ENCODE measurements around the gene LXN.
"Not testable (repeated sequence)": the region's sequence is repeated elsewhere in the genome, so short reads cannot be mapped to it uniquely, and the experiment has no call there.

LXN gene

GRCh38 chr3:158672215-158673176, at the start of gene LXN:
Gene LXN (minus strand): TSS chr3:158672648. CDS start chr3:158672478, 170 bp downstream.
- DNase-seq, result peak; percentile 56

DNA sequence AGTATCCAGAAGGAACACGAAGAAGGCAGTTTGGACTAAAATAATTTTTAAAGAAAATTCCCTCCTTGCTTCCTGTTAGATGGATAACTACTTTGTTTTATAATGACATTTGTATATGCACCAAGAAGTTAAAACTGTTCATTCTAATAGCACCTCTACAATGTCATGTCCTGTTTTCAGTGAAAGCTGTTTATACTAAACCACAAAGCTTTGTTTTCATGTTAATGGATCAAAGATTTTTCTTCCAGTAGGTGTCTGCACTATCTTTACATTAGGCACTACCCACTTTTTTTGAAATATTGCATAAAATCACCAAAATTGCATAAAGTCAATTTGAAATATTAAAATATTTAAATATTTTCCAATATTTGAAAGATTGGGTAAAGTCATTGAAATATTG, 49.7 kb upstream of the LXN start:
- no peak for DNase-seq

GRCh38 chr3:158718490-158719170, 46.2 kb upstream of the LXN start:
- DNase-seq, result no peak

DNA sequence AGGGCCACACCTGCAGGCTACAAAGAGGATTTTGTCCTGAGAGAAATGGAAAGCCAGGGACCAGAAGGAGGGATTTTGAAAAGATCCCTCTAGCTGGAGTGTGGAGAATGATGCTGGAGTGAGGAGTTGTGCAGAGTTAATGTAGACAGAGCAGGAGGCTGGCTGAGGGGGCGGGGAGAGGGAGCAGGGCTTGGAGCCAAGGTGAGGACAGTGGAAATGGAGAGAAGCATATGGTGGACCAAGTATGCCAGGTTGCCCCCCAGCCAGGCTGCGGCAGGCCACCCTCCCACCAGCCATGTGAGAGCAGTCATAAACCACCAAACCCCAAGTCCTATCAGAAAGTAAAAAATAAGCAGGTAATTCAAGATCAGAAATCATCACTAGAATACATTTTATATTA, 45.1 kb upstream of the LXN start:
- DNase-seq, result no peak

- no peak for DNase-seq
These were observed 40.6 kb upstream of the LXN start for GRCh38 chr3:158713094-158713499.

- DNase-seq, result no peak
These were observed 40.0 kb upstream of the LXN start for GRCh38 chr3:158712443-158712842.

DNA sequence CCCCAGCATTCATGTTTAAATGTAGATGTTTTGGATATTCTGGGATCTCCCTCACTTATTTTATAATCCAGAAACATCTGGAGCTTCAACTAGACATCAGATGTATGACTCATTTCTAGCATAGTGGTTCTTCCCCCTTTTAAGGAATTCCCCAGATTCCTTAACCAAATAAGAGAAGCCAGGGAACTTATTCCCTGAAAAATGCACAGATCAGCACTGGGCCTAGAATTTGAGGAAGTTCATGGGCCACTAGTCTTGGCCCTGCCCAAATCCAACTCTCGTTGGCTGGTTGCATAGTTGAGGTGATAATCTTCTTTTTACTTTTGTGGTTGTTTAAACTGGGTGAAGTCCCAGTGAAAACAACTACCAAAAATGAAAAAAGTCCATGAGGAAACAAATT, 39.4 kb upstream of the LXN start:
- no peak for DNase-seq

- DNase-seq, result no peak
These were observed 38.2 kb upstream of the LXN start for GRCh38 chr3:158710601-158711000.

GRCh38 chr3:158709666-158710083, 37.2 kb upstream of the LXN start:
- no peak for DNase-seq

DNA sequence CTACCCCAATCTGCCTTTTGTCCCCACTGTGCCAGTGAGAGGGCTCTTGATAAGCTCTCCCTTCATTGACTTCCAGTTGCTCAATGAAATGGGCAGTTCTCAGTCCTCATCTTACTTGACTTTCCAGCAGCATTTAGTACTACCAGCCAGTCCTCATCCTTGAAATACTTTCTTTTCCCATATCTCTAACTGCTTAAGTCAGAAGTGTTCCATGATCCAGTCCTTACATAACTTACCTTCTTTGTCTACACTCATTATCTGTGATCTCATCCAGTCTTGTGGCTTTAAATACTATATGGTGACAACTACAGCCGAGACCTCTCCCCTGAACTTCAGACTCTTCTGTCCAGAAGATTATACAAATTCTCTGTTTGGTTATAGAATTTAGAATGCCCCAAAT, 31.1 kb upstream of the LXN start:
- DNase-seq, result no peak

GRCh38 chr3:158702815-158703481, 30.5 kb upstream of the LXN start:
- no peak for DNase-seq

DNA sequence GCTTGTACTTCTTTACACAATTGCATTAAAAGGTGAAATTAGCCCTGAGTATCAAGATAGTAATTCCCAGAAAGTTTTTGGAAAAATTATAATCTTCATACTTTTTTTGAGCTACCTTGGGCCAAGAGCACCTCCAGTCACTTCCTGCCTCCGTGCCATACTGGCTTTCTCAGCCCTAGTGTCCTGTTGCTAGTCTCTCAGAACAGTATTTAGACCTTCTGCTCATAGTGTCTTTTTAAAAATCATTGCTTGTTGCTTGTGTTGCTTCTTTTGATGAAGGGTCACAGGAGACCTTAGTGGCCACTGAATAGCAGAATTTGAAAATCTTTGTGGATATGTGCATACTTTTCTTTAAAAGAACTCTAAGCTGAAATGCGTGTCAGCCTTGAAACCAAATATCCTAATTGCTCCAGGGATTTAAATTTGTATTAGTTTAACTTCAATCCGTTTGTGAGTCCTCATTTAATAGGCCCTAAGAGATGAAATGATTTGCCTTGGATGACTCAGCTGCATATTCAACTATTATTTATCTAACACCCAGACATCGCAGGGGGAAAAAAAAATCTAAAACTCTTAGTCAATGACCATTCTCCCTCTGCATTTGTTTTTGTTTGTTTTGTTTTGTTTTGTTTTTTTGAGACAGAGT, 29.1 kb upstream of the LXN start:
- DNase-seq, result no peak

DNA sequence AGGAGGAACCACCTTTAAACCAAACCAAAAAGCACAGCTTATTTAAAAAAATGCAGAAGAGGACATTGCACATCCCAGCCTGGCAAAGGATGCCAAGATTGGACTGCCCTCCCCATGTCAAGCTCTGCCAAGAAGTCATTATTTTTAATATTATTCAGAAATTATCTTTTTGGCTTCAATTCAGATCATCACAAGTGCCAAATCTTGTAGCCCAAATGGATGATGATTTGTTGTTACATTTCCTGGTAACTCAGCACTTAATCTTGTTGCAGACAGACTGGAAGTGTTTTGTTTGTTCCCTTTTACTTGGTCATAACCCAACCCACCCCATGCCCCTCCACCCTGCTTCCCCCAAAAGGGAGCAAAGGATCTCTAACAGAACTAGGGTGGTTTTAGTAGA, 28.1 kb upstream of the LXN start:
- peak; percentile 87 for DNase-seq

GRCh38 chr3:158696618-158697017, 24.2 kb upstream of the LXN start:
- DNase-seq, result no peak

DNA sequence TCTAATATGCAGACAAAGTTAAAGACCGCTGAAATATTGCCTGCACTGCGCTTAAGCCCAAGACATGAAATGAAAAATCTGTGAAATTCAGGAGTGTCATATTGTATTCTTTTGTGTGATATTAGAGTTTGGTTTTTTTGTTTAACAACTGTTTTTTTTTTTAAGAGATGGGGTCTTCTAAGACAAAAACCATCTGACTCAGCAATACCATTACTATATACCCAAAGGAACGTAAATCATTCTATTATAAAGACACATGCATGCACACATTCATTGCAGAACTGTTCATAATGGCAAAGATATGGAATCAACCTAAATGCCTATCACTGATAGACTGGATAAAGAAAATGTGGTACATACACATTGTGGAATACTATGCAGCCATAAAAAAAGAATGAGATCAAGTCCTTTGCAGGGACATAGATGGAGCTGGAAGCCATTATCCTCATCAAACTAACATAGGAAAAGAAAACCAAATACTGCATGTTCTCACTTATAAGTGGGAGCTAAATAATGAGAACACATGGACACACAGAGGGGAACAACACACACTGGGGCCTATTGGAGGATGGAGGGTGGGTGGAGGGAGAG, 21.5 kb upstream of the LXN start:
- DNase-seq, result not testable (repeated sequence)

DNA sequence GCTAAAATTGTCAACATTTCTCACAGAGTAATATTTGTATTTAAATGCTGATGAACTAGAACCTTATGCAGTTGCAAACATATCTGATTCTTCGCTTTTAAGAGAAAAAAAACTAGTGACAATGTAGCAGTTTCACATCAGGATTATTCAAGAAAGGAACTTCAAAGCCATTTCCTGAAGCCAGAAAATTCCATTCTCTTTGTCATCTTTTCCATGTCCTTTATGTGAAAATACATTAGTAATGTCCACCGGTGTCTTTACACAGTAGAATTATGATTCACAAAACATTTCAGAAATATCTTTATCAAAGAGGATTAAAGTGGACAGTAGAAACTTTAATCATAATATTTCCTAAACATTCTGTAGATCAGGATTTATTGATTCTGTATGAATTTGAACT, 12.7 kb upstream of the LXN start:
- DNase-seq, result no peak

DNA sequence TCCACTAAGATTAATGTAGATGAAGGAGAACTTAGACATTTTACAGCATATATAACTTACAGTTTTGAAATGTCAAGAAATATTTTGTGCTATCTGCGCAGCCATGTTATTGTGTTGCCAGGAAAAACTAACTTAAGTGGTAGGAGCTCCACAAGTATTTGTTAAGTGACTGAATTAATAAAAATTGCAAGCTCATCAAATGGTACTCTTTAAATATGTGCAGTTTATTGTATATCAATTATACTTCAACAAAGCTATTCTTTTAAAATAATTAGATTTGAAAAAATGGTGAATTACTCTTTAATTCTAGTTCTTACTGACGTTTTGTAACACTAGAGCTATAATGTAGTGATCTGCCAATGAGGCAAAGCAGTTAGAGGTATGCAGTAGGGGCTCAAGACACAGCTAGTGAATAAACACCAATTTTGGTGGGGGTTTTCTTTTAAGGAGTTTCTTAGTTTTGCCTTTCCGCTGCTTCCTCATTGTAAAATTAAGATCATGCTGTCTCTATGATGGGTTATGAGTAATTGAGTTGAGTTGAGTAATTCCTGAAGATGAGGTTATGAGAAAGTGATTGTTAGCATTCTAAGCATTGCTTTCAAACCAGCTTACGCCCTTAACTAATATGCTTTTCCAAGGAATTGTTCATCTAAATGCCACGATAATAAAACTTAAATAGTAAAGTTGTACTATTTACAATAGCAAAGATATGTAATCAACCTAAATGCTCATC, 10.9 kb upstream of the LXN start:
- DNase-seq, result no peak

DNA sequence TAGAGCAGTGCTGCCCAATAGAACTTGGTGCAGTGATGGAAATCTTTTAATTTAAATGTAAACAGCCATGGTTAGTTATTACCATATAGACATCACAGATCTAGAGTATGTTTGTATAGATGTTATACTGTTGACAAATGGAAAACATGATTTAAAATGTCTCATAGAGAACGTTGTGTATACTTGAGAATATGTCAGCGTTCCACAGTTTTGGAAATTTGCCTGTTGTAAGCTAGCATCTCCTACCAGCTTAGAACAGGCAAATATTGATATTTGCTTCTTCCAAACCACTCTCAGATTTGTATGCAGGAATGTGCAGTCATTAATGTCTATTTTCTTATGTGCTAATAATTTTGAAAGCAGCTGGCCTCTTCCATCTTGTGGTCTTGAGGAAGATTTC, 8.4 kb upstream of the LXN start:
- no peak for DNase-seq

DNA sequence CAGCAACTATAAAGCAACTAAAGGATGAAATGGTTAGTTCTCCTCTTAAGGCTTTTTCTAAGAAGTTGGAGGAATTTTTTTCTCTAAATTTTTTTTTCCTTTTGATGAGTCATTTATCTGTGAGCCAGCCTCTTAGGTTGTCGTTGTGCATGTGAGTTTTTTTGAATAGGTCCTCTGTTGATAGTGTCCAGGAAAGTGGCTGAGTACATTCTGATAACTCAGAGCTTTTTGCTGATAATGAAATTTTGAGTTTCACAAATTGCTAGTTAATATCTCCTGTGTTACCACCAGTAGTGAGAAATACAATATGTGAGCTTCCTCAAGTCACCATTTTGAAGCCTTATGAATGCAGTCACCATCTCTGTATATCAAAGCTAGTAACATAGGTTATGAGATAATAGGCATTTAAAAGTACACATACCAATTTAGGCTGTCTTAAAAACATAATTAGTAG, 7.1 kb upstream of the LXN start:
- no peak for DNase-seq

DNA sequence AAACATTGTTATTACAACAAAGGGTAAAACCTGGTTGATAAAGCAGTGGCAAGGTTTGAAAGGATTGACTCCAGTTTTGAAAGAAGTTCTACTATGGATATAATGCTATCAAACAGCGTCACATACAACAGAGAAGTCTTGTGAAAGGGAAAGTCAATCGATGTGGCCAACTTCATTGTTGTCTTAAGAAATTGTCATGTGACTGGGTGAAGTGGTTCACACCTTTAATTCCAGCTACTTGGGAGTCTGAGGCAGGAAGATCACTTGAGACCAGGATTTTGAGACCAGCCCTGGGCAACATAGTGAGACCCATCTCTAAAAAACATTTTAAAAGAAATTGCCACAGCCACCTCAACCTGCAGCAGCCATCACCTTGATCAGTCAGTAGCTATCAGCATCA, 6.2 kb upstream of the LXN start:
- no peak for DNase-seq

DNA sequence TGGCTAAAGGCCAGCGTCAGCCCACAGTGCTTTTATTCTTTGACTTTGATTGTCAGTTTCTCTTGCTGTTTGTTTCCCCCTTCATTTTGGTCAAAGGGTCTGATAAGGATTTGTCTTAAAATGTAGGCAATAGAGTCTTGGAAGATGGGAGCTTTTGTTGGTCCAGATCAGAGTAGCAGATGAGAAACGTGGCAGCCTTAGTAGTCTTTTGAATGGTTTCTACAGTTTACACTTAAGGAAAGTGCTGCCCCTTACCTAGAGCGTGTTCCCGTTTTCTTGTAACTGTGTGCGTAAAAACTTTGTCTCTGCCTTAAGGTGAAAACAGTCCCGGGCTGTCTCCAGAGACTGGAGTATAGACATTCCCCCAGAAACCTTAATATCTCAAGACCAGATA, 630 bp downstream of the LXN start:
- DNase-seq, result no peak

- no peak for DNase-seq
These were observed 3.9 kb downstream of the LXN start for GRCh38 chr3:158668506-158668905.

All from NCI-H1105 treated with DMSO at 0.1 percent for 48 hours (cell line).